DND-41 (cell line): Measurements from ENCODE around the gene CEP70.

Source experiments
- CTCF ChIP-seq: IDR thresholded peaks from 2 replicates; pipeline ENCODE4 v1.5.1; 2012; ENCODE audit warnings: borderline replicate concordance, low read length, moderate library complexity, mild to moderate bottlenecking; ENCODE audit not compliant: poor library complexity, severe bottlenecking; ENCODE audit errors: extremely low read depth
- EZH2 ChIP-seq: IDR thresholded peaks from 3 replicates; pipeline ENCODE4 v1.6.1; 2012; ENCODE audit warnings: borderline replicate concordance, low read depth, mild to moderate bottlenecking, moderate library complexity, low read length, inconsistent platforms; ENCODE audit not compliant: severe bottlenecking

GRCh38 chr3:138587374-138587773 is 6.7 kb downstream of the CEP70 start:
- TF ChIP-seq CTCF = no peak
- TF ChIP-seq EZH2 = no peak
